Tibial artery (tissue), 4 donors: ENCODE results near the gene ID4.
A peak's percentile ranks its signal among the peaks of the same experiment; 100 is the strongest.

Experiments
- DNase-seq, 2 donors: peaks; one replicate each; pipeline ENCODE4 v3.0.0-alpha.2; 2019
- H3K27ac ChIP-seq, 2 donors: fragments of 200-600 bp; sonication (generic) in 1 of 2; 1 replicate in 1 of 2; 2 replicates in 1 of 2; pipeline ENCODE4 v1.5.1; 2018 to 2019; ENCODE audit warnings: mild to moderate bottlenecking in 1 of 2
- H3K27me3 ChIP-seq, 2 donors: fragments of 200-600 bp; sonication (generic) in 1 of 2; one replicate each; pipeline versions ENCODE4 v1.5.1 to v1.6.0; 2016 to 2019
- H3K36me3 ChIP-seq, 3 donors: fragments of 200-600 bp; sonication (generic) in 2 of 3; one replicate each; pipeline ENCODE4 v1.5.1; 2016 to 2019; ENCODE audit warnings: mild to moderate bottlenecking in 2 of 3
- H3K4me1 ChIP-seq, 4 donors: fragments of 200-600 bp; sonication (generic) in 2 of 4; 1 replicate in 3 of 4; 2 replicates in 1 of 4; pipeline ENCODE4 v1.5.1; 2016 to 2019
- H3K4me3 ChIP-seq, 2 donors: fragments of 200-600 bp; sonication (generic) in 1 of 2; 1 replicate in 1 of 2; 2 replicates in 1 of 2; pipeline ENCODE4 v1.5.1; 2018 to 2019; ENCODE audit warnings: mild to moderate bottlenecking in 2 of 2
- H3K9me3 ChIP-seq, 3 donors: fragments of 200-600 bp; sonication (generic) in 1 of 3; one replicate each; pipeline ENCODE4 v1.5.1; 2016 to 2019
- intact Hi-C: fragments of 100-400 bp; cut with DNase I; formaldehyde crosslinking; loops from one replicate; pipeline ENCODE4 v1.15.0; 2023; ENCODE audit warnings: low total_unique reads
- TF ChIP-seq, protein P1 (sequence below), 2 experiments: fragments of 200-600 bp in 1 of 2; fragments of 450-650 bp in 1 of 2; IDR thresholded peaks; one replicate each; pipeline ENCODE4 v1.5.1; 2017 to 2019; ENCODE audit warnings: antibody characterized with exemption in 2 of 2, mild to moderate bottlenecking in 1 of 2, moderate library complexity in 1 of 2

The ID4 gene

DNA sequence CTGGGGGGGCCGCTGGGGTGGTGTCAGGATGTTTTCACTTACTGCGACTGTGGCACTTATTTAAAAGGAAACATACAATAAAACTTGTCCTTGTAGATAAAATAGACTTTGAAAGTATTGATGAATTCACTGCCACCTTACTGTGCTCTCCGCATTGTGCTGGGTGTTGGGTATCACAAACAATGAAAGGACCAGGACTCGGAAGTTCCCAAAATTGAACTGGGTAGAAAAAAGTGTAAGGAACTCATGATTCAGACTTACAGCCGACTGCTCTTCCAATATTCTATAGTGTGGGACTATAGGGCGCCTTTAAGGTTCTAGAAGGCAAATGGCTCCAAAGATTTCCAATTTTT is 32.1 kb upstream of the ID4 start:
- intact Hi-C loops: loop anchor here (10.0 kb wide), 1 partner anchor 80 kb away; no protein-coding TSS in a partner anchor
- H3K27ac ChIP-seq: peak overlapping the region; percentile 99

DNA sequence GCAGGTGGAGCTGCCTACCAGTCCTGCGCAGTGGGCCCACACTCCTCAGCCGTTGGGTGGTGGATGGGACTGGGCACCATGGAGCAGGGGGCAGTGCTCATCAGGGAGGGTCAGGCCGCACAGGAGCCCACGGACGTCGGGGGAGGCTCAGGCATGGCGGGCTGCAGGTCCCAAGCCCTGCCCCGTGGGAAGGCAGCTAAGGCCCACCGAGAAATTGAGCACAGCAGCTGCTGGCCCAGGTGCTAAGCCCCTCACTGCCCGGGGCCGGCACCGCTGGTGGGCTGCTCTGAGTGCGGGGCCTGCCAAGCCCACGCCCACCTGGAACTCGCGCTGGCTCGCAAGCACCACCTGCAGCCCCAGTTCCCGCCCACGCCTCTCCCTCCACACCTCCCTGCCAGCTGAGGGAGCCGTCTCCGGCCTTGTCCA is 30.2 kb upstream of the ID4 start:
- Histone ChIP-seq H3K4me1 (peaks cover 0 to 29% (median 19%) of the 10 kb centered on the region in 4 donors), H3K27me3 (no peaks in the 10 kb centered on the region), H3K9me3 (no peaks in the 10 kb centered on the region), H3K27ac (peak overlapping the region; percentile 99), H3K4me3 (no peak overlapping the region), H3K36me3 (no peaks in the 10 kb centered on the region)
- no peak for DNase-seq
- TF ChIP-seq, protein P1, sequence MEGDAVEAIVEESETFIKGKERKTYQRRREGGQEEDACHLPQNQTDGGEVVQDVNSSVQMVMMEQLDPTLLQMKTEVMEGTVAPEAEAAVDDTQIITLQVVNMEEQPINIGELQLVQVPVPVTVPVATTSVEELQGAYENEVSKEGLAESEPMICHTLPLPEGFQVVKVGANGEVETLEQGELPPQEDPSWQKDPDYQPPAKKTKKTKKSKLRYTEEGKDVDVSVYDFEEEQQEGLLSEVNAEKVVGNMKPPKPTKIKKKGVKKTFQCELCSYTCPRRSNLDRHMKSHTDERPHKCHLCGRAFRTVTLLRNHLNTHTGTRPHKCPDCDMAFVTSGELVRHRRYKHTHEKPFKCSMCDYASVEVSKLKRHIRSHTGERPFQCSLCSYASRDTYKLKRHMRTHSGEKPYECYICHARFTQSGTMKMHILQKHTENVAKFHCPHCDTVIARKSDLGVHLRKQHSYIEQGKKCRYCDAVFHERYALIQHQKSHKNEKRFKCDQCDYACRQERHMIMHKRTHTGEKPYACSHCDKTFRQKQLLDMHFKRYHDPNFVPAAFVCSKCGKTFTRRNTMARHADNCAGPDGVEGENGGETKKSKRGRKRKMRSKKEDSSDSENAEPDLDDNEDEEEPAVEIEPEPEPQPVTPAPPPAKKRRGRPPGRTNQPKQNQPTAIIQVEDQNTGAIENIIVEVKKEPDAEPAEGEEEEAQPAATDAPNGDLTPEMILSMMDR (IDR thresholded peaks at IDR 0.05): no peak
- intact Hi-C loops: loop anchor here (10.0 kb wide), 1 partner anchor 82 kb away; no protein-coding TSS in a partner anchor

More for the DNA sequence above, 32.1 kb upstream of the ID4 start:
- H3K4me1 ChIP-seq: peaks cover 0 to 37% (median 19%) of the 10 kb centered on the region in 4 donors
- no peaks in the 10 kb centered on the region for H3K9me3 ChIP-seq
- H3K27me3 ChIP-seq: no peaks in the 10 kb centered on the region
- TF ChIP-seq, protein P1 (IDR thresholded peaks at IDR 0.05): no peak
- H3K36me3 ChIP-seq: no peaks in the 10 kb centered on the region
- H3K4me3 ChIP-seq: peak overlapping the region; percentile 61 to 70
- DNase-seq: no peak

DNA sequence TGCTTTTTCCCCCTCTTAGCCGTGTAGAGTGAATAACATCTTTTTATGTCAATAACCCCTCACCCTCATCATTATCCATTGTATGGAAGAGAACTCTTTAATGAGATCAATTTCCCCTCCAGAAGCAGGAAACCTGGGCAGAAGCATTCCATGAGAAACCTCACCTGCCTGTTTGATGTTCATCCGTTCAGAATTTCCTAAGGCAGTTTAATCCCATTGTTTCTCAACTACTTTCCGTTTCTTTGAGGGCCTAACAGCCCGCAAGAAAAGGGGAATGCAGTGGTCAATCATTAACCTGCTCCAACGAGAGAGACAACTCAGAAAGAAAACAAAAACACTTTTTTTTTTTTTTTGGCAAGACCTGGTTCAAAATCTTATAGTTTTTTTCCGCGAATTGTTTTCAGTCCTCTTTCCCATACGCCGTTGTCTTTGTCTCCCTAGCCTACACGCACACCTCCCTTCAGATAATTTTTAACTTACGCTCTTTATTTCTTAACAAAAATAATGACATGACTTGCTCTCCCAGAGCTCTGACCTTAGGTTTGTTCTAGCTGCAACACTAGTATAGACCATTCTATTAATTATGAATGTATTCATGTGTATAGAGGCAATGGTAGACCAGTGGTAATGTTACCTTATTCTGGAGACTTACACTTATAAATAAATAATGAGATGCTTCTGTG is 25.6 kb upstream of the ID4 start:
- intact Hi-C loops: no loop called here
- DNase-seq: no peak

DNA sequence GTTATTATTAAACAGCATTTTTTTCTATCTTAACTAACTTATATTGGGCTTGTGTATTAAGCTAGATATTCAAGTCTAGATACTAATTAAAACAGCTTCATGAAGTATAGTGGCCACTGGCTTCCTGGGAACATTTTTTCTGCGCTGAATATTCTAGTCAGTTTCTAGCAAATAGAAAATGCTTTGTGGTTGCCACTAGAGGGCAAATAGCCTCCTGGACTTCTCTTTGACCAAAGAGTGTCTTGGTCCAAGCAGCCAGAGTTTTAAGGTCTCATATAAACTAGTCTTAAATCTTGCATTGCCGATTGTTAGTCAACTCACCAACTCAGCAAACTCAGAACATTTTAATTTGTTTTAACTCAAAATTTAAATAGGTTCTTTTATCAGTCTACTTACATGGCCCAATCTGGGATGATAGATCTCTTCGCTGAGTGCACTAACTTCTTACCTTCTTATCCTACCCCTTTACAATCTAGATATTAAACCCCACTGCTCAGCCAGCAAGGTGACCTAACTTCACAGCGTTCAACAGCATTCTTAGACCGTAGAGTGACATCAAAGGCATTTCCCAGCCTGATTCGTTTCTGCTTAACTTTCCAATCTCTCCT is 24.6 kb upstream of the ID4 start:
- H3K4me1 ChIP-seq: no peaks in the 10 kb centered on the region
- intact Hi-C loops: no loop called here
- no peak overlapping the region for H3K27ac ChIP-seq
- H3K27me3 ChIP-seq: no peaks in the 10 kb centered on the region
- H3K4me3 ChIP-seq: no peak overlapping the region
- DNase-seq: no peak
- no peaks in the 10 kb centered on the region for H3K36me3 ChIP-seq
- TF ChIP-seq, protein P1 (IDR thresholded peaks at IDR 0.05): peak; percentile 63 to 65
- H3K9me3 ChIP-seq: peaks cover 0 to 3% (median 0%) of the 10 kb centered on the region in 3 donors

More for the DNA sequence above, 25.6 kb upstream of the ID4 start:
- no peaks in the 10 kb centered on the region for H3K4me1 ChIP-seq
- no peak overlapping the region for H3K27ac ChIP-seq
- H3K4me3 ChIP-seq: no peak overlapping the region
- no peaks in the 10 kb centered on the region for H3K36me3 ChIP-seq
- H3K9me3 ChIP-seq: no peaks in the 10 kb centered on the region
- TF ChIP-seq, protein P1 (IDR thresholded peaks at IDR 0.05): no peak
- no peaks in the 10 kb centered on the region for H3K27me3 ChIP-seq

DNA sequence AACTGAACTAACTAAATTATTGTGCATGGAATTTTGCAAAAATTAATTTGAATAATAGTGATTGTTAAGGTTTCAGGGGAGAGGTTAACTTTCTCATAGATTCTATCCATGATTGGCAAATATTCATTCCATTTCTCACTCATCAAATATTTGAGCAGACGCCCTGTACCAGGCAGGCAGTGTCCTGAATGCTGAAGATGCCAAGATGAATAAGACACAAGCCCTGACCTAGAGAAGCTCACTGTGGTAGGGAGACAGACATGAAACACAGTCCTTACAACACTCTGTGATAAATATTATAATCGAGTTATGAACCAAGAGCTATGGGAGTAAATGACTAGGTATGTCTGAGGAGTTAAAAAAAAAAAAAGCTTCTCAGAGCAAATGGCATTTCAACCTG is 18.4 kb upstream of the ID4 start:
- intact Hi-C loops: no loop called here
- Histone ChIP-seq H3K27ac (no peak overlapping the region), H3K4me1 (peaks cover 0 to 9% (median 0%) of the 10 kb centered on the region in 4 donors), H3K4me3 (no peak overlapping the region), H3K36me3 (no peaks in the 10 kb centered on the region), H3K9me3 (peaks cover 0 to 3% (median 0%) of the 10 kb centered on the region in 3 donors), H3K27me3 (no peaks in the 10 kb centered on the region)
- TF ChIP-seq, protein P1 (IDR thresholded peaks at IDR 0.05): no peak
- no peak for DNase-seq
